ENCODE results near the gene TRPM6.

TRPM6 gene

GRCh38 chr9:74711341-74711740 is 176.4 kb downstream of the TRPM6 start:
- no peak for DNase-seq (ENCODE audit: low read depth)

GRCh38 chr9:74697535-74697934 is 190.2 kb downstream of the TRPM6 start:
- DNase-seq (ENCODE audit: low read depth), result no peak

GRCh38 chr9:74696520-74696919 is 191.2 kb downstream of the TRPM6 start:
- DNase-seq (ENCODE audit: low read depth), result no peak

- no peak for DNase-seq (ENCODE audit: low read depth)
Observed at GRCh38 chr9:74691058-74691457, 196.7 kb downstream of the TRPM6 start.

GRCh38 chr9:74683322-74683721 is 204.4 kb downstream of the TRPM6 start:
- no peak for DNase-seq (ENCODE audit: low read depth)

- DNase-seq (ENCODE audit: low read depth), result no peak
Observed at GRCh38 chr9:74681906-74682305, 205.8 kb downstream of the TRPM6 start.

- DNase-seq (ENCODE audit: low read depth), result no peak
Observed at GRCh38 chr9:74674077-74674476, 213.6 kb downstream of the TRPM6 start.

All from activated T-cell treated with anti-CD3 and anti-CD28 coated beads for 24 hours (primary cell).